Dendritic cell treated with granulocyte-macrophage colony-stimulating factor and Interleukin-4, amounts not matched to agents 40 ng/mL and 50 ng/mL, for 4 days (primary cell): ENCODE measurements around the gene NBPF15.
"Not testable (repeated sequence)": the region's sequence is repeated elsewhere in the genome, so short reads cannot be mapped to it uniquely, and the experiment has no call there.

ENCODE experiments used
- H3K27ac Mint-ChIP-seq: one replicate; pipeline ENCODE4 v1.8.0; 2022; ENCODE audit warnings: mild to moderate bottlenecking, mixed read lengths
- H3K27me3 Mint-ChIP-seq: one replicate; pipeline ENCODE4 v1.8.0; 2022; ENCODE audit warnings: mild to moderate bottlenecking, mixed read lengths
- H3K36me3 Mint-ChIP-seq: one replicate; pipeline ENCODE4 v1.8.0; 2022; ENCODE audit warnings: low read depth, mixed read lengths
- H3K4me1 Mint-ChIP-seq: one replicate; pipeline ENCODE4 v1.8.0; 2022; ENCODE audit warnings: low read depth, mixed read lengths
- H3K4me3 Mint-ChIP-seq: one replicate; pipeline ENCODE4 v1.8.0; 2022; ENCODE audit warnings: mild to moderate bottlenecking, moderate library complexity, mixed read lengths
- H3K9me3 Mint-ChIP-seq: one replicate; pipeline ENCODE4 v1.8.0; 2022; ENCODE audit warnings: mixed read lengths
- intact Hi-C: fragments of 100-400 bp; cut with micrococcal nuclease; formaldehyde crosslinking; loops from one replicate; pipeline ENCODE4 v1.15.0; 2022

NBPF15 gene

GRCh38 chr1:144461136-144461759, at the start of gene NBPF15:
TSS of gene NBPF15 (minus strand) at chr1:144461669. CDS start at chr1:144440003, 21,666 bp downstream.
- H3K36me3 Mint-ChIP-seq, intact Hi-C loops, H3K27me3 Mint-ChIP-seq, H3K4me1 Mint-ChIP-seq, H3K9me3 Mint-ChIP-seq: not testable (repeated sequence)
- peak within 1 kb of the TSS; percentile 83 for H3K27ac Mint-ChIP-seq
- H3K4me3 Mint-ChIP-seq, result peak within 1 kb of the TSS; percentile 96

DNA sequence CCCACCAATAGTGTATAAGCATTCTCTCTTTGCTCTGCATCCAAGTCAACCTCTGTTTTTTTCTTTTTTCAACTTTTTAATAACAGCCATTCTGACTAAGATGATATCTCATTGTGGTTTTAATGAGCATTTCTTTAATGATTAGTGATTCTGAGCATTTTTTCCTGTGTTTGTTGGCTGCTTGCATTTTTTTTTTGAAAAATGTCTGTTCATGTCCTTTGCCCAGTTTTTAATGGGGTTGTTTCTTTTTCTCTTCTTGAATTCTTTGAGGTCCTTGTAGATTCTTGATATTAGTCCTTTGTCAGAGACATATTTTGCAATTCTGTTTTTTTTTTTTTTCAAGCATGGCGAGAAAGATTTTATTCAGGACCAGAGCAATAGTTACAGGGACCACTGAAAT, 35.0 kb upstream of the NBPF15 start:
- H3K27ac Mint-ChIP-seq, H3K36me3 Mint-ChIP-seq, H3K4me1 Mint-ChIP-seq, H3K9me3 Mint-ChIP-seq, H3K4me3 Mint-ChIP-seq, intact Hi-C loops: not testable (repeated sequence)
- peaks cover 11% of the 10 kb centered on the region for H3K27me3 Mint-ChIP-seq

DNA sequence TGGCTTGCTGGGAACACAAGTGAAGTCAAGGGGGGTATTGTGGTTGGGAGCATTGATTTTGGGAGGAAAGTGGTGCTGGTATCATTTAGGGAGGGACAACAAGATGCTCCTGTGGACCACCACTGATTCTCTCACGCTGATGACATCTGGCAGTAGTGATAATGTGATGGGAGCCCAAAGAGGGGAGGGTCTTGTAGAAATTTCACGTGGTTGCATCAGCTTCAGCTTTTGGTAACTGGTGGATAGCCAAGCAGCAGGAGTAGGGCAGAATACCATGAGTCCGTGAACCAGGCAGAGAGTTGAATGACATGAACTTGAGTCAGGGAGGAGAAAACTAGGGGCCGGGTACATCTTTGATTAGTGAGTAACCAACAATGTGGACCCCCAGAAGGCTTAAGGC, 32.7 kb upstream of the NBPF15 start:
- intact Hi-C loops, H3K9me3 Mint-ChIP-seq, H3K36me3 Mint-ChIP-seq, H3K4me3 Mint-ChIP-seq, H3K4me1 Mint-ChIP-seq, H3K27ac Mint-ChIP-seq: not testable (repeated sequence)
- H3K27me3 Mint-ChIP-seq, result peaks cover 13% of the 10 kb centered on the region

DNA sequence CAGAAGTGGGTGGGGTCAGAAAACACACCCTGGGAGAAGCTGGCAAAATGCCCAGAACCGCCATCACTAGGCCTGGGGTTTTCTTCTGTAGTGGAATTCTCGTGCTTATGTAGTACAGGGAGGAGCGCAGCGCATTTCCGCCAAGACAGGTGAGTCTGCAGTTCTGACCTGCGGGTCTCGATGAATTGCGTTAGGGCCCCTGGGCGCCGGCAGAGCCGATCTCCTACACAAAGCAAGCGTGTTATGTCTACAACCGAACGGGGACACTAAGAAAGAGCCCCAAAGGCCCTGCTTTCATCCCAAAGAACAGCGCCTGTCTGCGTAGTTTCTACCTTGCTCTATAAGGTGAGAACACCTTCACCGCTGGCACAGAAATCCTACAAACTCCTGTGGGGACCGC, 28.9 kb upstream of the NBPF15 start:
- H3K27ac Mint-ChIP-seq, intact Hi-C loops, H3K4me3 Mint-ChIP-seq, H3K36me3 Mint-ChIP-seq, H3K4me1 Mint-ChIP-seq, H3K9me3 Mint-ChIP-seq: not testable (repeated sequence)
- peaks cover 11% of the 10 kb centered on the region for H3K27me3 Mint-ChIP-seq

GRCh38 chr1:144487002-144487401, 25.5 kb upstream of the NBPF15 start:
- H3K4me3 Mint-ChIP-seq, H3K36me3 Mint-ChIP-seq, intact Hi-C loops, H3K27ac Mint-ChIP-seq, H3K9me3 Mint-ChIP-seq, H3K4me1 Mint-ChIP-seq: not testable (repeated sequence)
- H3K27me3 Mint-ChIP-seq, result peaks cover 12% of the 10 kb centered on the region

- H3K4me3 Mint-ChIP-seq, H3K36me3 Mint-ChIP-seq, H3K27ac Mint-ChIP-seq, H3K27me3 Mint-ChIP-seq, H3K4me1 Mint-ChIP-seq, intact Hi-C loops, H3K9me3 Mint-ChIP-seq: not testable (repeated sequence)
Measured at GRCh38 chr1:144485048-144485993, 23.9 kb upstream of the NBPF15 start.

- H3K27me3 Mint-ChIP-seq, H3K4me1 Mint-ChIP-seq, H3K9me3 Mint-ChIP-seq, H3K36me3 Mint-ChIP-seq, intact Hi-C loops, H3K27ac Mint-ChIP-seq, H3K4me3 Mint-ChIP-seq: not testable (repeated sequence)
Measured at GRCh38 chr1:144473897-144474296, 12.4 kb upstream of the NBPF15 start.

DNA sequence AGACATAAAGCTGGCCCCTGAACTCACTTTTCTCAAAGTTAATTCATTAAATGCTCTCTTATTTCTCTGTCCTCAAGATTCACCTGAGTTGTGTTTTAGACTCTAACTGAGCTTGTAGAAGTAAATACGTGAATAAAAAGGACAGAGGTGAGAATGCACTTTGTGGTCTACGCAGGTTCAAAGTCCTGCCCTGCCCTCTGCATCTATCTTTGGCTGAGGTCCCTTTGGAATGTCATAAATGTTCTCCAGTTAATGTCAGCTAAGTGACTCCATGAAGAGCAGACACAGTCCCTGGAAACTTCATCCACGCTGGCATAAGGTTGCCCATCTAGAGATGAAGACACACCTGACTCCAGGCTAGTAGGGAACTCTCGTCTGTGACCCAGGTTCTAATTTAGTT, 10.0 kb upstream of the NBPF15 start:
- H3K36me3 Mint-ChIP-seq, H3K27ac Mint-ChIP-seq, H3K9me3 Mint-ChIP-seq, H3K4me1 Mint-ChIP-seq, H3K27me3 Mint-ChIP-seq, H3K4me3 Mint-ChIP-seq, intact Hi-C loops: not testable (repeated sequence)

GRCh38 chr1:144461778-144462177, 309 bp upstream of the NBPF15 start:
- H3K27me3 Mint-ChIP-seq, H3K4me1 Mint-ChIP-seq, intact Hi-C loops, H3K9me3 Mint-ChIP-seq, H3K36me3 Mint-ChIP-seq, H3K4me3 Mint-ChIP-seq: not testable (repeated sequence)
- H3K27ac Mint-ChIP-seq, result peak overlapping the region; percentile 83

GRCh38 chr1:144460686-144461085, 783 bp downstream of the NBPF15 start:
- H3K4me3 Mint-ChIP-seq, result peak overlapping the region; percentile 96
- not testable (repeated sequence) for H3K27me3 Mint-ChIP-seq, H3K27ac Mint-ChIP-seq

DNA sequence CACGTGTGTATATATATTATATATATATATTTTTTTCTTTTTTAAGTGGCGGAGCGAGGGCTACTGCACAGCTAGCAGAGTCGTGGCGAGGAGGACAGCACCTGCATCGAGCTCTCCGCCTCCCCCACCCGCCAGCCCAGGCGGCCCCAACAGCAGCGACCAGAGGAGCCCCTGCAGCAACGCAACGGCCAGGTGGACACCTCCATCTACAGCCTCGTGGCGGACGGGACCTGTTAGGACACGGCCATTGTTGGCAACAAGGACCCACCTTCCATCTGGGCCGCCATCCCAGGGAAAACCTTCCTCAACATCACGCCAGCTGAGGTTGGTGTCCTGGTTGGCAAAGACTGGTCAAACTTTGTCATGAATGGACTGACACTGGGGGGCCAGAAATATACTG, 19.1 kb downstream of the NBPF15 start:
- H3K27ac Mint-ChIP-seq, H3K4me1 Mint-ChIP-seq, H3K9me3 Mint-ChIP-seq, H3K27me3 Mint-ChIP-seq, H3K4me3 Mint-ChIP-seq, H3K36me3 Mint-ChIP-seq, intact Hi-C loops: not testable (repeated sequence)

More at GRCh38 chr1:144460686-144461085, 783 bp downstream of the NBPF15 start:
- H3K4me1 Mint-ChIP-seq, intact Hi-C loops, H3K9me3 Mint-ChIP-seq: not testable (repeated sequence)
- peaks cover 12% of the 10 kb centered on the region for H3K36me3 Mint-ChIP-seq

- H3K9me3 Mint-ChIP-seq, intact Hi-C loops, H3K27ac Mint-ChIP-seq, H3K4me1 Mint-ChIP-seq, H3K4me3 Mint-ChIP-seq, H3K36me3 Mint-ChIP-seq, H3K27me3 Mint-ChIP-seq: not testable (repeated sequence)
Measured at GRCh38 chr1:144439737-144440136, 21.7 kb downstream of the NBPF15 start.

DNA sequence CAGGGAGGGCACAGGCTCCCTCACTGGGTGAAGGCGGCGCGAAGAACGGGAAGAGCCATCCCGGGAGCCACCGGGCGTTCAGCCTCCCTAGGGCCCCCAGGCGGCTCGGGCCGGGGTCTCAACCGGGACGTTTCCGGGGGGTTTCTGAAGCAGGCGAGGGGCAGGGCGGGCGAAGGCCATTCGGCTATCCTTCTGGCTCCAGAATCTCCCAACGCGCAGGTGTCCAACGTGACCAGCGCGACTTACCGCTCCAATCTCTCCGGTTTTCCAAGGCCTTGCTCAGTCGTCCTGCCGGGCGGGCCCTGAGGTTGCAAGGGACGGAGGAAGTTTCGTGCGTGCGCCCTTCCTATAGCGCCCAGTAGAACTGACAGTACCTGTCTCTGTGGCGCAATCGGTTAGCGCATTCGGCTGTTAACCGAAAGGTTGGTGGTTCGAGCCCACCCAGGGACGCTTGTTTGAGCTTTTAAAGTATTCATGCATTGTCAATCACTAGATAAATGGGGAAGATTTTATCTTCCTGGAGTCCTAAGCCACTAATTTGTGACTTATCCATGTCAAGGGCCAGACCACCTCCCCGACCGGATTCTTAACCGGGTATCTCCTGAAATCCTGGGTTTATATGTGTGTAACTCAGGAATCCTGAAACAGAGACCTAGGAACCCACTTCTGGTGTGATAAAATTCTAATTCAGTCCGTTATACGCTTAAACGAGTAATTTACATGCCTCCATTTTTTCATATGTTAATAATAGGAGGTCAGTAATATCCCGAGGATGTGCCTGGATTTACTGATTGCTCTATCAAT, 42.4 kb downstream of the NBPF15 start:
- Mint-ChIP-seq H3K4me3 (peak overlapping the region; percentile 63), H3K36me3 (peaks cover 13% of the 10 kb centered on the region)
- H3K4me1 Mint-ChIP-seq, H3K27me3 Mint-ChIP-seq, H3K27ac Mint-ChIP-seq, H3K9me3 Mint-ChIP-seq, intact Hi-C loops: not testable (repeated sequence)

DNA sequence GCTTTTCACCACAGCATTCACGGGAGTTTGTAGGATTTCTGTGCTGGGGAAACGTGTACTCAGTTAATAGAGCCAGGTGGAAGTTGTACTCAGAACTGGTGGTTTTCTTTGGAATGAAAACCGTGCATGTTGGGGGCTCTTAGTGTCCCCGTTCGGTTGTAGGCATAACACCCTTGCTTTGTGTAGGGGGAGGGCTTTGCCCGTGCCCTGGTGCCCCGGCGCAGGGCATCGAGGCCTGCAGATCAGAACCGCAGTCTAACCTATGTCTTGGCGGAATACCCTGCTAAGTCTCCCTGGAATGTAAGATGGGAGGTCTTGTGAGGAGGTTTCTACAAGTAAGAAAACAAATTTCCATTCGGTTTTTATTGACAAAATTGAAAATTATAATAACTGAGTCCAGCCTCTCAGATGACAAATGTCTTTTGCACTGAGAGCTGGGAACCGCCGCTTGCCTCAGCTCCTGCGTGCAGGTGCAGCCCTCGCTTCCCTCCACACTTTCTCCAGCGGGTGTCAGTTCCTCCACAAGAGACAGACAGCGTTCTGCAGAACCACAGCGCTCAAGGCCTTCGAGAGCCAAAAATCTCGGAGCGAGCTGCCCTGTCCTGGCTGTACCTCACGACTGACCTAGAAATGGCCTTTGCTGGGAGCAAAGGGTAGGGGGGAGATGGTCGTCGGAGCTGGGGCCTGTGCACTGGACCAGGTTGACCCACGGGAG, 47.9 kb downstream of the NBPF15 start:
- H3K4me3 Mint-ChIP-seq, result peak overlapping the region; percentile 89
- H3K36me3 Mint-ChIP-seq, intact Hi-C loops, H3K27me3 Mint-ChIP-seq, H3K9me3 Mint-ChIP-seq: not testable (repeated sequence)
- H3K4me1 Mint-ChIP-seq, result peaks cover 14% of the 10 kb centered on the region
- H3K27ac Mint-ChIP-seq, result peak overlapping the region; percentile 94
